Neuronal stem cell (in vitro differentiated cells): ENCODE results near the gene DNM1. TPM values are rescaled to one million over a fixed set of nuclear protein-coding genes. Genes with fewer than 3 reads are reported as not detected.
A peak's percentile ranks its signal among the peaks of the same experiment; 100 is the strongest.

Experiments used
- DNase-seq: peaks from one replicate; pipeline ENCODE4 v3.0.0-alpha.2; 2013; ENCODE audit warnings: low spot score
- H2AFZ ChIP-seq: one replicate; pipeline ENCODE4 v1.6.1; 2013; ENCODE audit warnings: mild to moderate bottlenecking, low read length, inconsistent platforms
- H2AK5ac ChIP-seq: 2 replicates; pipeline ENCODE4 v1.6.1; 2013; ENCODE audit warnings: low read depth, mild to moderate bottlenecking, inconsistent platforms, low read length, moderate library complexity, mixed read lengths
- H2BK120ac ChIP-seq: 2 replicates; pipeline ENCODE4 v1.6.1; 2013; ENCODE audit warnings: low read depth, mild to moderate bottlenecking, inconsistent platforms, low read length, moderate library complexity, mixed read lengths
- H2BK12ac ChIP-seq: one replicate; pipeline ENCODE4 v1.6.1; 2013; ENCODE audit warnings: low read length, inconsistent platforms
- H2BK15ac ChIP-seq: 2 replicates; pipeline ENCODE4 v1.6.1; 2013; ENCODE audit warnings: mild to moderate bottlenecking, low read length, inconsistent platforms, mixed read lengths
- H2BK5ac ChIP-seq: one replicate; pipeline ENCODE4 v1.6.1; 2013; ENCODE audit warnings: inconsistent platforms, mild to moderate bottlenecking, low read length, moderate library complexity
- H3K14ac ChIP-seq: one replicate; pipeline ENCODE4 v1.6.1; 2013; ENCODE audit warnings: low read length, inconsistent platforms
- H3K18ac ChIP-seq: 2 replicates; pipeline ENCODE4 v1.6.1; 2013; ENCODE audit warnings: low read length, inconsistent platforms
- H3K23ac ChIP-seq: 2 replicates; pipeline ENCODE4 v1.6.1; 2013; ENCODE audit warnings: low read depth, mild to moderate bottlenecking, mixed read lengths, low read length, inconsistent platforms; ENCODE audit not compliant: poor library complexity
- H3K27ac ChIP-seq: replicated peaks from 3 replicates; pipeline ENCODE4 v1.5.1; 2013; ENCODE audit warnings: low read length, inconsistent platforms
- H3K27me3 ChIP-seq, 3 experiments: 2 replicates each; pipeline ENCODE4 v1.6.1; 2013; ENCODE audit warnings: low read length in 3 of 3, mild to moderate bottlenecking in 2 of 3, inconsistent platforms in 1 of 3, low read depth in 1 of 3, mixed read lengths in 1 of 3, moderate library complexity in 1 of 3; ENCODE audit not compliant: control insufficient read depth in 3 of 3, insufficient read depth in 3 of 3
- H3K36me3 ChIP-seq, 2 donors: replicated peaks in 1 of 2; 2 replicates each; pipeline ENCODE4 v1.6.1; 2013; ENCODE audit warnings: low read length in 2 of 2; ENCODE audit not compliant: control insufficient read depth in 2 of 2, insufficient read depth in 2 of 2
- H3K4ac ChIP-seq: 2 replicates; pipeline ENCODE4 v1.6.1; 2013; ENCODE audit warnings: inconsistent platforms, mild to moderate bottlenecking, low read length, moderate library complexity
- H3K4me1 ChIP-seq, 2 donors: 1 replicate in 1 of 2; 2 replicates in 1 of 2; pipeline ENCODE4 v1.6.1; 2013; ENCODE audit warnings: low read length in 2 of 2, low read depth in 1 of 2; ENCODE audit not compliant: control insufficient read depth in 2 of 2, insufficient read depth in 1 of 2
- H3K4me2 ChIP-seq: one replicate; pipeline ENCODE4 v1.6.1; 2013; ENCODE audit warnings: mild to moderate bottlenecking, low read length, inconsistent platforms; ENCODE audit not compliant: insufficient read depth, poor library complexity, severe bottlenecking
- H3K4me3 ChIP-seq, 2 donors: 2 replicates each; pipeline ENCODE4 v1.5.1; 2013; ENCODE audit warnings: low read length in 2 of 2, mild to moderate bottlenecking in 2 of 2, inconsistent platforms in 1 of 2, moderate library complexity in 1 of 2
- H3K79me1 ChIP-seq: one replicate; pipeline ENCODE4 v1.6.1; 2013; ENCODE audit warnings: low read depth, mild to moderate bottlenecking, inconsistent platforms, low read length, moderate library complexity
- H3K9ac ChIP-seq: one replicate; pipeline ENCODE4 v1.6.1; 2013; ENCODE audit warnings: mild to moderate bottlenecking, low read depth, low read length, inconsistent platforms; ENCODE audit not compliant: poor library complexity
- H3K9me3 ChIP-seq, 2 donors: replicated peaks in 1 of 2; 2 replicates each; pipeline versions ENCODE3 to v1.6.1; 2013; ENCODE audit warnings: low read length in 2 of 2, mild to moderate bottlenecking in 2 of 2, inconsistent platforms in 1 of 2, low read depth in 1 of 2, mixed read lengths in 1 of 2, moderate library complexity in 1 of 2; ENCODE audit not compliant: control insufficient read depth in 2 of 2, insufficient read depth in 1 of 2
- H4K8ac ChIP-seq: one replicate; pipeline ENCODE4 v1.6.1; 2013; ENCODE audit warnings: low read depth, mild to moderate bottlenecking, inconsistent platforms, low read length, moderate library complexity
- H4K91ac ChIP-seq: one replicate; pipeline ENCODE4 v1.6.1; 2013; ENCODE audit warnings: low read length, low read depth, mild to moderate bottlenecking, inconsistent platforms; ENCODE audit not compliant: poor library complexity
- WGBS, 2 donors: extraction: QIAGEN DNeasy Blood & Tissue Kit; methylation state at CpG; one replicate each; pipeline ENCODE4 v1.1.7; 2013; ENCODE audit warnings: missing lambda C conversion rate in 2 of 2, mixed read lengths in 1 of 2; ENCODE audit not compliant: insufficient read length in 2 of 2, insufficient replicate concordance in 1 of 2; ENCODE audit errors: extremely low coverage in 2 of 2; 5-methylcytosine and 5-hydroxymethylcytosine counted together
- polyA plus RNA-seq, 2 experiments: library from polyadenylated mRNA; stranded (reverse); fragments of 200-250 nt; gene quantifications; one replicate each; pipeline ENCODE4 v1.2.3, GENCODE V29; 2013

Gene DNM1
- 46.5 TPM for polyA plus RNA-seq (2013, experiment 1 of 2)
- polyA plus RNA-seq (2013, experiment 2 of 2): 48.3 TPM

- H3K27ac ChIP-seq: peak within 1 kb of the TSS; percentile 94
These were observed at the start of gene DNM1 for GRCh38 chr9:128203024-128203706. TSS of gene DNM1 (plus strand) at chr9:128203379. CDS start at chr9:128203471, 92 bp downstream.

GRCh38 chr9:128153947-128154695 is 49.1 kb upstream of the DNM1 start:
- WGBS, 2 donors: no CpG with 5 or more reads among the region's 13 CpGs
- H3K23ac ChIP-seq: peak overlapping the region; percentile 75

More at GRCh38 chr9:128203024-128203706, at the start of gene DNM1:
- Histone ChIP-seq H3K14ac (peak within 1 kb of the TSS; percentile 75), H2BK120ac (peak within 1 kb of the TSS; percentile 68), H2BK12ac (peak within 1 kb of the TSS; percentile 26), H4K8ac (no peak within 1 kb of the TSS), H2BK15ac (peak within 1 kb of the TSS; percentile 70), H2AK5ac (peak within 1 kb of the TSS; percentile 49), H3K9me3 (no peaks in the 10 kb centered on the region), H2BK5ac (peak within 1 kb of the TSS; percentile 91), H3K23ac (peak within 1 kb of the TSS; percentile 99), H3K4ac (no peak within 1 kb of the TSS), H3K36me3 (peaks cover 0 to 8% of the 10 kb centered on the region in 2 donors), H3K79me1 (peaks cover 9% of the 10 kb centered on the region), H4K91ac (no peak within 1 kb of the TSS), H3K4me3 (peak within 1 kb of the TSS; percentile 87 to 91), H2AFZ (peak within 1 kb of the TSS; percentile 98), H3K18ac (peak within 1 kb of the TSS; percentile 98), H3K4me1 (peaks cover 8 to 22% of the 10 kb centered on the region in 2 donors), H3K27me3 (no peaks in the 10 kb centered on the region), H3K9ac (peak within 1 kb of the TSS; percentile 96), H3K4me2 (peak within 1 kb of the TSS; percentile 83)
- DNase-seq: peak; percentile 78
- no CpG with 5 or more reads among the region's 72 CpGs for WGBS, 2 donors

GRCh38 chr9:128155736-128156500 is 47.3 kb upstream of the DNM1 start:
- Histone ChIP-seq H3K4ac (no peak overlapping the region), H2BK15ac (peak overlapping the region; percentile 6), H2AFZ (no peak overlapping the region), H2AK5ac (no peak overlapping the region), H2BK120ac (no peak overlapping the region), H3K14ac (no peak overlapping the region), H3K79me1 (peaks cover 10% of the 10 kb centered on the region), H3K4me2 (no peak overlapping the region), H4K8ac (no peak overlapping the region), H3K27me3 (no peaks in the 10 kb centered on the region), H3K9me3 (no peaks in the 10 kb centered on the region), H3K4me1 (peaks cover 4 to 12% of the 10 kb centered on the region in 2 donors), H2BK5ac (no peak overlapping the region), H3K36me3 (no peaks in the 10 kb centered on the region), H3K18ac (peak overlapping the region; percentile 4), H4K91ac (no peak overlapping the region), H3K23ac (no peak overlapping the region), H3K4me3 (no peak overlapping the region), H2BK12ac (no peak overlapping the region), H3K9ac (no peak overlapping the region), H3K27ac (no peak overlapping the region)
- no CpG with 5 or more reads among the region's 7 CpGs for WGBS, 2 donors
- no peak for DNase-seq

More at GRCh38 chr9:128153947-128154695, 49.1 kb upstream of the DNM1 start:
- Histone ChIP-seq H3K4ac (peak overlapping the region; percentile 10), H3K27me3 (no peaks in the 10 kb centered on the region), H3K79me1 (peaks cover 3% of the 10 kb centered on the region), H4K91ac (peak overlapping the region; percentile 7), H3K14ac (no peak overlapping the region), H2AFZ (peak overlapping the region; percentile 71), H2BK120ac (peak overlapping the region; percentile 61), H2AK5ac (peak overlapping the region; percentile 30), H4K8ac (peak overlapping the region; percentile 89), H3K18ac (peak overlapping the region; percentile 67), H3K36me3 (no peaks in the 10 kb centered on the region), H3K9ac (no peak overlapping the region), H2BK12ac (peak overlapping the region; percentile 64), H2BK5ac (peak overlapping the region; percentile 55), H2BK15ac (no peak overlapping the region), H3K4me2 (no peak overlapping the region), H3K27ac (no peak overlapping the region), H3K4me1 (peaks cover 2 to 4% of the 10 kb centered on the region in 2 donors), H3K9me3 (no peaks in the 10 kb centered on the region), H3K4me3 (no peak overlapping the region)
- no peak for DNase-seq
